Measurements from ENCODE around the gene KANSL1.
"Not testable (repeated sequence)": the region's sequence is repeated elsewhere in the genome, so short reads cannot be mapped to it uniquely, and the experiment has no call there.

The KANSL1 gene

DNA sequence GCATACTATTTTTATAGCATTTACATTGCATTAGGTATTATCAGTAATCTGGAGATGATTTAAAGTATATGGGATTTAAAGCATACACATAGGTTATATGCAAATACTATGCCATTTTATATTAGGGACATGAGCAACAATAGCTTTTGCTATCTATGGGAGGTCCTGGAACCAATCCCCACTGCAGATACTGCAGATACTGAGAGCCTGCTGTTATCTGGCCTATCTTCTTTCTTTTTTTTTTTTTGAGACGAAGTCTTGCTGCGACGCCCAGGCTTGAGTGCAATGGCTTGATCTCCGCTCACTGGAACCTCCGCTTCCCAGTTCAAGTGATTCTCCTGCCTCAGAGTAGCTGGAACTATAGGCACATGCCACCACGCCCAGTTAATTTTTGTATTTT lies 156.7 kb downstream of the KANSL1 start:
- DNase-seq (ENCODE audit: low read depth): no peak

DNA sequence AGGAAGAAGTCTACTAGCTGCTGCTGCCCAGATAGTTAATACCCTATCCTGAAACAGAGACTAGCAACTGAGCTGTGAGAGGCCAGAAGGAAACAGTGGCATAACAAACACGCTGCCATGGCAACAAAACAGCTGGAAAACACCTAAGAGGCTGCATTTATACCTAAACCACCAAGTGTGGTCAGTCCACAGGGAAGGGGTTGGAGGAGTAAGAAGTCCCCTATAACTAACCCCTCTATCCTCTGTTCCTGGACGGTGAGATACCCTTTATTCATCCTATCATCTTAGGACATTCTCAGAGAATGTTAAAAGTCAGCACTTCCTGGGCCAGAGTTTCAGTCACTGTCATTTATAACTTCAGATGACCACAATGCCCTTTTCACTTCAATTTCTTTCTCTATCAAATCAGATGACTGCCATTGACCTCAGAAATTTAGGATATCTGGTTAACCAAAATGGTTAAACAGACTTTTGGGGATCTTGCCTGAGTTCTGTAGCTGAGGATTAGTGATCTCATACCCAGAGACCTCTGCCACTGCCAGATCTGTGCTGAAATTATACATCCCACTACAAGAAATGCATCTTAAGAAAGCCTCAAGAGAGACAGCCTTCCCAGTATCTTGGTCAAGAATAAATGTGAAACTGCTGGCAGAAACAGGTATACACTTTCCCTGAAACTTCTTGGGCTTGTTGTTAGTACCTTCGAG lies 158.0 kb downstream of the KANSL1 start:
- no peak for DNase-seq (ENCODE audit: low read depth)

DNA sequence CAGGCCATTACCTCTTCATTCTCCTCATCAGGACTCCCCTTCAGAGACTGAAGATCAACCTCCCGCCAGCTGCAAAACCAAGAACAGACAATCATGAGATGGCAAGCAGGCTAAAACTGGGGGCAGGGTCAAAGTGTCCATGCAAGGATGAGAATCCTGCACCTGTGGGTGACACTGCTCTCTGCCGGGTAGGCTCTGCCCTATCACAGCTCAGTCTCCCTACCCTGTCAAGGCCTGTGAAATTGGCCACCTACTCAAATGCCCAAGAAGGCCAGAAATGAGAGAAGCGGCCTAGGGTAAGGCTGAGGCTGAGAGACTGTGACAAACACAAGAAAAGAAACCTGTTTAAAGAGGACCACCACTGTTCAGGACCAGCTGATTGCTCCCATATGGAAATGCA lies 159.8 kb downstream of the KANSL1 start:
- no peak for DNase-seq (ENCODE audit: low read depth)

DNA sequence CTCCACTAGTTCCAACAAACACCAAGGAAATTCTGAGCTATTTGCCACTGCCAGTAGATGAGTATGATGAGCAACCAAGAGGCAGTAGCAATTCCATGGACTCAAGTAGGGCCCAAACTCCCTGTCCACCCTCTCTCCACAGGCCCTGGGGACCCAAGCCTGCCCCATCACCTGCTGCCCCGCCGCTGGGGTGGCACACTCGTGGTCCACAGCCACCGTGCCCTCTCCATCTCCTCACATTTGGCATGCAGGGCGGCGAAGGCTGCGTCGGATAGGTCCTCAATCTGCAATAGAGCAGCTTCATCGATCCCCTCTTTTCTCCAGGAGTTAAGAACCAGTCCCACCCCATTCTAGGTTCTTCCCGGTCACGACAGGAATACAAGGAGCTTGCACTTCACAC lies 160.3 kb downstream of the KANSL1 start:
- no peak for DNase-seq (ENCODE audit: low read depth)

DNA sequence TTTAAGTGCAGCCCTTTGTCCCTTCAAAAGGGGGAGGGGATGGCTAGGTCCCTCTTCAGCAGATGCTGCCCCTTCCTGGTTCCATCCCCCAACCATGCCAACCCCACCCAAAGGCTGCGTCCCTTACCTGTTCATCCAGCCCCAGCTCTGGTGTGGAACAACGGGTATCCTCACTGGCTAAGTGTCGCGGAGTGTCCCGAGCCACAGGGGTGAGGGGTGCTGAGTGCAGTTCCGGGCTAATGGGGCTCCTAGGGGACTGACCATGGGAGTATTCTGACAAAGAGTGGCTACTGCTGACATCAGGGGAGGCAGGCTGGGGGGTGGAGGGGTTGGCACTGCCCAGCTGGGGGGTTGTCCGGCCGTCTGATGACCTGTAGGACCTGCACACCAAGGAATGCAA lies 161.3 kb downstream of the KANSL1 start:
- DNase-seq (ENCODE audit: low read depth): no peak

DNA sequence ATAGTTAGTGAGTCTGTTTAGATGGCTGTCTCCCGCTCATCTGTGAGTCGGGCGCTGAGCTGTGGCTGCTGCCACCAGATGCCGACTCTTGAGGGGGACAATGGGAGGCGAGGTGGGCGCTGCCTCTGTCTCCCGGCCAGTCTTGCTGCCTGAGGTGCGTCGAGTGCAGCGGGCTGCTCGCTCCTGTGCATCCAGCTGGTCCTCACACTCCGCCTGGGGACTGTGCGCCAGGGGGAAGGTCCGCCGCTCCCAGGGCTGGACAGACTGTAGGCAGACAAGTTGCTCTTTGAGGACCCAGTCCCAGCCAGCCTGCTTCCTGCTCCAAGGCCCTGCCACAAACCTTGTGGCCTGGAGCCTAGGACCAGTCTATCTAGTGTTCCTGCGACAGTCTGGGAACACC lies 161.8 kb downstream of the KANSL1 start:
- DNase-seq (ENCODE audit: low read depth): no peak

DNA sequence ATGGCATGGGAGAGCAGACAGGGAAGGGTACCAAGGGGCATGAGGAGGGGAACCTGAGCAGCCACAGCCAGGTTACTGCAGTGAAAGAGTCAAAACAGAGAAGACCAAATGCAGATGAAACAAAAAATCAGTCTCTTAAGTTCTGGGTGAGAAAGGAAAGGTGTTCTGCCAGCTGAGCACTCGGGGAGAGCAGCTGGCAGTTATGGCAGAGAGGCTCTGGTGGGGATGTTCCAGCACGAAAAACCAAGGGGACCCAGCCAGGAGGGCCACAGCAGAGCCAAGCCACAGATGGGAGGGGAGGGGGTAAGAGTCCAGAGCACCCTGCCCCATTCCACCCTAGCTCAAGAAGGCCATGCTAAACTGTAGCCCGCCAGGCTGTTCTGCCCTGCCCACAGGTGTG lies 162.5 kb downstream of the KANSL1 start:
- no peak for DNase-seq (ENCODE audit: low read depth)

DNA sequence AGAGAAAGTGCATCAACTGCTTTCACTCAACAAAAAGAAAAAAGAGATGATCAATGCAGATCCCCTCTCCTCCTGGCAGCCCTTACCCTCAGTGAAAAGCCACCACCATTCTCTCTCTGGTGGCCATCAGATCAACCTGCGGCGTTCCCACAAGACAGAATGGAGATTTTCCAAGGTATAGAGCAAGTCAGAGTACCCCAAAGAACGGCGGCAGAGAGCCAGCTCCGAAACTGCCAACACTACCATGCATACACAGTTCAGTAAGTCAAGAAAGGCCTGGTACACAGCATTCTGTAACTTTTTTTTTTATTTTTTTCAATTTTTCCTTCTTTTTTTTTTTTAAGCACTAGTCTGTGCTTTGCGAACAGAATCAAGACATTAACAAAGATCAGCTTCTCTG lies 163.6 kb downstream of the KANSL1 start:
- DNase-seq (ENCODE audit: low read depth): no peak

DNA sequence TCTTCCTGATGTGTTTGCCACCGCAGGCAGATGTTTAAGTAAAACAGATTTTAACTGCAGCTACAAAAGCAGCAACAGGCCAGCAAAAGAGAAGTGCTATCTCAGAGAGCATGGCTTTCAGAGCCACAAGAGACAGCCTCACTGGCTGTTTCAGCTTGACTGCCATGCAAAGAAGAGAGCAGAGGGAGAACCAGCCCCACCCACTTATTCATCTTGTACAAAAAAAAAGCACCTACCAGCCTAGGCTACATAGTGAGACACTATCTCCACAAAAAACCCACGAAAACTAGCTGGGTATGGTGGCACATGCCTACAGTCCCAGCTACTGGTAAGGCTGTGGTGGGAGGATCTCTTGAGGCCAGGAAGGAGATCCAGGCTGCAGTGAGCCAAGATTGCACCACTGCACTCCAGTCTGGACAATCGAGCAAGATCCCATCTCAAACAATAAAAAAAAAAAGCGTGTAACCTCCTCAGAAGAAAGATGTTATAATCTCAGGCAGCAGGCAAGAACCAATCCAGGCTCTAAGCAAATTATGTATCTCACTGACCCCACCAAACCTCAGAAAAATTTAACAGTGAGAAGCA lies 164.2 kb downstream of the KANSL1 start:
- DNase-seq (ENCODE audit: low read depth): no peak

DNA sequence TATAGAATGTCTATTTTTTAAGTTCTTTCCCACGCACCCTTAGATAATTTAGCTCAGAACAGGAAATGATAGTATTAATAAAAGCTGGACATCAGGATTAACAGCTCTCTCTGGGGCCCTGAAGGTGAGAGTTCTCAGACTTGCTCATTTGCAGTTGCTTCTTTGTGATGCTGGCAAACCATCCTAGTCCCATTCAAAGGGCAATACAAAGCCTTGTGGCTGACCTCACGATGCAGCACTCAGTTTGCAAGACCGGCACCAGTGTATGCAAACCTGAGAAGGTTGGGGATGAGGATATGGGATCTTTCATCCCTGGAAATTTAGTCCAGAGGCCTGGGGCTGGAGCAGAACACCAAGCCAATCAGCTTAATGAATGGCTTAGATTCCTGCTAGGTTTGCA lies 164.9 kb downstream of the KANSL1 start:
- DNase-seq (ENCODE audit: low read depth): no peak

DNA sequence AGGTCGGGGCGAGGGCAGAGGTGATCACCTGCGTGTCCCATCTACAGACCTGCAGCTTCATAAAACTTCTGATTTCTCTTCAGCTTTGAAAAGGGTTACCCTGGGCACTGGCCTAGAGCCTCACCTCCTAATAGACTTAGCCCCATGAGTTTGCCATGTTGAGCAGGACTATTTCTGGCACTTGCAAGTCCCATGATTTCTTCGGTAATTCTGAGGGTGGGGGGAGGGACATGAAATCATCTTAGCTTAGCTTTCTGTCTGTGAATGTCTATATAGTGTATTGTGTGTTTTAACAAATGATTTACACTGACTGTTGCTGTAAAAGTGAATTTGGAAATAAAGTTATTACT lies 165.3 kb downstream of the KANSL1 start:
- DNase-seq (ENCODE audit: low read depth): no peak

DNA sequence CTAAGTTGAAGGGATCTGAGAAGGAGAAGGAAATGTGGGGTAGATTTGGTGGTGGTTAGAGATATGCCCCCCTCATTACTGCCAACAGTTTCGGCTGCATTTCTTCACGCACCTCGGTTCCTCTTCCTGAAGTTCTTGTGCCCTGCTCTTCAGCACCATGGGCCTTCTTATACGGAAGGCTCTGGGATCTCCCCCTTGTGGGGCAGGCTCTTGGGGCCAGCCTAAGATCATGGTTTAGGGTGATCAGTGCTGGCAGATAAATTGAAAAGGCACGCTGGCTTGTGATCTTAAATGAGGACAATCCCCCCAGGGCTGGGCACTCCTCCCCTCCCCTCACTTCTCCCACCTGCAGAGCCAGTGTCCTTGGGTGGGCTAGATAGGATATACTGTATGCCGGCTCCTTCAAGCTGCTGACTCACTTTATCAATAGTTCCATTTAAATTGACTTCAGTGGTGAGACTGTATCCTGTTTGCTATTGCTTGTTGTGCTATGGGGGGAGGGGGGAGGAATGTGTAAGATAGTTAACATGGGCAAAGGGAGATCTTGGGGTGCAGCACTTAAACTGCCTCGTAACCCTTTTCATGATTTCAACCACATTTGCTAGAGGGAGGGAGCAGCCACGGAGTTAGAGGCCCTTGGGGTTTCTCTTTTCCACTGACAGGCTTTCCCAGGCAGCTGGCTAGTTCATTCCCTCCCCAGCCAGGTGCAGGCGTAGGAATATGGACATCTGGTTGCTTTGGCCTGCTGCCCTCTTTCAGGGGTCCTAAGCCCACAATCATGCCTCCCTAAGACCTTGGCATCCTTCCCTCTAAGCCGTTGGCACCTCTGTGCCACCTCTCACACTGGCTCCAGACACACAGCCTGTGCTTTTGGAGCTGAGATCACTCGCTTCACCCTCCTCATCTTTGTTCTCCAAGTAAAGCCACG lies 165.9 kb downstream of the KANSL1 start:
- no peak for DNase-seq (ENCODE audit: low read depth)

DNA sequence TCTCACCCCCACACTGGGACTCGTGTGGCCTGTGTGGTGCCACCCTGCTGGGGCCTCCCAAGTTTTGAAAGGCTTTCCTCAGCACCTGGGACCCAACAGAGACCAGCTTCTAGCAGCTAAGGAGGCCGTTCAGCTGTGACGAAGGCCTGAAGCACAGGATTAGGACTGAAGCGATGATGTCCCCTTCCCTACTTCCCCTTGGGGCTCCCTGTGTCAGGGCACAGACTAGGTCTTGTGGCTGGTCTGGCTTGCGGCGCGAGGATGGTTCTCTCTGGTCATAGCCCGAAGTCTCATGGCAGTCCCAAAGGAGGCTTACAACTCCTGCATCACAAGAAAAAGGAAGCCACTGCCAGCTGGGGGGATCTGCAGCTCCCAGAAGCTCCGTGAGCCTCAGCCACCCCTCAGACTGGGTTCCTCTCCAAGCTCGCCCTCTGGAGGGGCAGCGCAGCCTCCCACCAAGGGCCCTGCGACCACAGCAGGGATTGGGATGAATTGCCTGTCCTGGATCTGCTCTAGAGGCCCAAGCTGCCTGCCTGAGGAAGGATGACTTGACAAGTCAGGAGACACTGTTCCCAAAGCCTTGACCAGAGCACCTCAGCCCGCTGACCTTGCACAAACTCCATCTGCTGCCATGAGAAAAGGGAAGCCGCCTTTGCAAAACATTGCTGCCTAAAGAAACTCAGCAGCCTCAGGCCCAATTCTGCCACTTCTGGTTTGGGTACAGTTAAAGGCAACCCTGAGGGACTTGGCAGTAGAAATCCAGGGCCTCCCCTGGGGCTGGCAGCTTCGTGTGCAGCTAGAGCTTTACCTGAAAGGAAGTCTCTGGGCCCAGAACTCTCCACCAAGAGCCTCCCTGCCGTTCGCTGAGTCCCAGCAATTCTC lies 166.8 kb downstream of the KANSL1 start:
- DNase-seq (ENCODE audit: low read depth): no peak

DNA sequence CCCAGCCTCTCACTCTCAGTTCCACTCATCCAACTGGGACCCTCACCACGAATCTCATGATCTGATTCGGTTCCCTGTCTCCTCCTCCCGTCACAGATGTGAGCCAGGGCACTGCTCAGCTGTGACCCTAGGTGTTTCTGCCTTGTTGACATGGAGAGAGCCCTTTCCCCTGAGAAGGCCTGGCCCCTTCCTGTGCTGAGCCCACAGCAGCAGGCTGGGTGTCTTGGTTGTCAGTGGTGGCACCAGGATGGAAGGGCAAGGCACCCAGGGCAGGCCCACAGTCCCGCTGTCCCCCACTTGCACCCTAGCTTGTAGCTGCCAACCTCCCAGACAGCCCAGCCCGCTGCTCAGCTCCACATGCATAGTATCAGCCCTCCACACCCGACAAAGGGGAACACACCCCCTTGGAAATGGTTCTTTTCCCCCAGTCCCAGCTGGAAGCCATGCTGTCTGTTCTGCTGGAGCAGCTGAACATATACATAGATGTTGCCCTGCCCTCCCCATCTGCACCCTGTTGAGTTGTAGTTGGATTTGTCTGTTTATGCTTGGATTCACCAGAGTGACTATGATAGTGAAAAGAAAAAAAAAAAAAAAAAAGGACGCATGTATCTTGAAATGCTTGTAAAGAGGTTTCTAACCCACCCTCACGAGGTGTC lies 167.6 kb downstream of the KANSL1 start:
- no peak for DNase-seq (ENCODE audit: low read depth)

DNA sequence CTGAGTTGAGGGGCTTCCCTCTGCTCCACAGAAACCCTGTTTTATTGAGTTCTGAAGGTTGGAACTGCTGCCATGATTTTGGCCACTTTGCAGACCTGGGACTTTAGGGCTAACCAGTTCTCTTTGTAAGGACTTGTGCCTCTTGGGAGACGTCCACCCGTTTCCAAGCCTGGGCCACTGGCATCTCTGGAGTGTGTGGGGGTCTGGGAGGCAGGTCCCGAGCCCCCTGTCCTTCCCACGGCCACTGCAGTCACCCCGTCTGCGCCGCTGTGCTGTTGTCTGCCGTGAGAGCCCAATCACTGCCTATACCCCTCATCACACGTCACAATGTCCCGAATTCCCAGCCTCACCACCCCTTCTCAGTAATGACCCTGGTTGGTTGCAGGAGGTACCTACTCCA lies 168.2 kb downstream of the KANSL1 start:
- DNase-seq (ENCODE audit: low read depth): no peak

DNA sequence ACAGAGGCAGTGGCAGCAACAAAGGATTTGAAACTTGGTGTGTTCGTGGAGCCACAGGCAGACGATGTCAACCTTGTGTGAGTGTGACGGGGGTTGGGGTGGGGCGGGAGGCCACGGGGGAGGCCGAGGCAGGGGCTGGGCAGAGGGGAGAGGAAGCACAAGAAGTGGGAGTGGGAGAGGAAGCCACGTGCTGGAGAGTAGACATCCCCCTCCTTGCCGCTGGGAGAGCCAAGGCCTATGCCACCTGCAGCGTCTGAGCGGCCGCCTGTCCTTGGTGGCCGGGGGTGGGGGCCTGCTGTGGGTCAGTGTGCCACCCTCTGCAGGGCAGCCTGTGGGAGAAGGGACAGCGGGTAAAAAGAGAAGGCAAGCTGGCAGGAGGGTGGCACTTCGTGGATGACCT lies 168.6 kb downstream of the KANSL1 start:
- DNase-seq (ENCODE audit: low read depth): no peak

DNA sequence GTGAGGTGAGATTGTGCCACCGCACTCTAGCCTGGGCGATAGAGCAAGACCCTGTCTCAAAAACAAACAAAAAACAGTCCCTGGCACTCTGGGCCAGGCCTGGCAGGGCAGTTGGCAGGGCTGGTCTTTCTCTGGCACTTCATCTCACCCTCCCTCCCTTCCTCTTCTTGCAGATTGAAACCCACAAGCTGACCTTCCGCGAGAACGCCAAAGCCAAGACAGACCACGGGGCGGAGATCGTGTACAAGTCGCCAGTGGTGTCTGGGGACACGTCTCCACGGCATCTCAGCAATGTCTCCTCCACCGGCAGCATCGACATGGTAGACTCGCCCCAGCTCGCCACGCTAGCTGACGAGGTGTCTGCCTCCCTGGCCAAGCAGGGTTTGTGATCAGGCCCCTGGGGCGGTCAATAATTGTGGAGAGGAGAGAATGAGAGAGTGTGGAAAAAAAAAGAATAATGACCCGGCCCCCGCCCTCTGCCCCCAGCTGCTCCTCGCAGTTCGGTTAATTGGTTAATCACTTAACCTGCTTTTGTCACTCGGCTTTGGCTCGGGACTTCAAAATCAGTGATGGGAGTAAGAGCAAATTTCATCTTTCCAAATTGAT lies 169.3 kb downstream of the KANSL1 start:
- no peak for DNase-seq (ENCODE audit: low read depth)

DNA sequence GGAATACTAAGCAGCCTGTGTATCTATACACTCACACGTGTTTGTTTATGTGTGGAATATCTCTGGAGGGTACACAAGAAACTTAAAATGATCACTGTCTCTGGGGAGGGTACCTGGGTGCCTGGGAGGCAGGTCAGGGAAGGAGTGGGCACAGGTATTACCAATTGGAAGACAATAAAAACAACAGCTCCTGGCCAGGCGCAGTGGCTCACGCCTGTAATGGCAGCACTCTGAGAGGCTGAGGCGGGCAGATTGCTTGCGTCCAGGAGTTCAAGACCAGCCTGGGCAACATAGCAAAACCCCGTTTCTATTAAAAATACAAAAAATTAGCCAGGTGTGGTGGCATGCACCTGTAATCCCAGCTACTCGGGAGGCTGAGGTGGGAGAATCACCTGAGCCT lies 169.9 kb downstream of the KANSL1 start:
- DNase-seq (ENCODE audit: low read depth): not testable (repeated sequence)

DNA sequence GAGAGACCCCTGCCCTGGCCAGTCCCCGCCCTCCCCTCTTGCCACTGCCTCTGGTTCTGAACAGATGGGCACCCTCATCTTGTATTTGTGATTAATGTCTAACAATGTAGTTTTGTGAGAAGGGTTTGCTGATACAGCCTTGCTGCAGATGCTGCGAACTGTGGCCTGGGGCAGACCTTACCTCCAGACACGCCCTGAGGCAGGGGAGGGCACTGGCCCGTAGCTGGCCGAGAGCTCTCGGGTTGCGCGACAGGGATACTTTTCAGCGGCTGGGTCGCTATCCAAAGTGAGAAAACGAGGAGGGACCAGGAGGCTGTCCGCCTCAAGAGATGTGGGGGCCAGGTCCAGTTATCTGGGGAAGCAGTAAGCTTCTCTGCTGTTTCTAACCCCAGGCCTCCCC lies 172.2 kb downstream of the KANSL1 start:
- DNase-seq (ENCODE audit: low read depth): no peak

DNA sequence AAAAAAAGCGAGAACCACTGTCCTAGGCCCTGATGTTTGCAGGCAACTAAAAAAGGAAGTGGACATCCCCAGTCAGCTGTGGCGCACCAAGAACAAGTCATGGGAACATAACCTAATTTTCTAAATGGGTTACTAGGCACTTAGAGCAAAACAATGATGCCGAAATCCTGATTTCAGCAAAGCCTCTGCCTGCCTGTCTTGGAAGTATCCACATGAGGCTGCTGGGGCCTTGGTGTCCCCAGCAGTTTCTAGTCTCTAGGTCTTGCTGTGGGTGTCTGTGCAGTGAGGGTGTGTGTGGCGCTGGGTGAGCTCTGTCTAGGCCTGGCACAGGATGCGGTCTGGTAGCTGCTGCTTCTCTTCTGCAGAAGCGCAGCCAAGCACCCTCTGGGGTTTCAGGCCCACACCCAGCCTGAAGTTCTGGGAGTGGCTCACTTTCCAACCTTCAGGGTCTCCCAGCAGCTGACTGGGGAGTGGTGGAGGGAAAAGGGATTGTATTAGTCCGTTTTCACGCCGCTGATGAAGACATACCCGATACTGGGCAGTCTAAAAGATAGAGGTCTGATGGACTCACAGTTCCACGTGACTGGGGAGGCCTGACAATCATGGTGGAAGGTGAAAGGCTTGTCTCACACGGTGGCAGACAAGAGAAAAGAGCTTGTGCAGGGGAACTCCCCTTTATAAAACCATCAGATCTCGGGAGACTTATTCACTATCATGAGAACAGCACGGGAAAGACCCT lies 173.0 kb downstream of the KANSL1 start:
- no peak for DNase-seq (ENCODE audit: low read depth)
